Upper lobe of left lung (tissue), 4 donors: Measurements from ENCODE around the gene MSI2.

Experiments
- CTCF ChIP-seq, 6 experiments: fragments of 450-650 bp in 4 of 6; fragments of 200-600 bp in 2 of 6; sonication (generic) in 2 of 6; IDR thresholded peaks; one replicate each; pipeline ENCODE4 v1.5.1; 2016 to 2019; ENCODE audit warnings: antibody characterized with exemption in 6 of 6
- POLR2A ChIP-seq, 4 donors: fragments of 450-650 bp; IDR thresholded peaks; one replicate each; pipeline ENCODE4 v1.5.1; 2016 to 2017; ENCODE audit warnings: antibody characterized with exemption in 4 of 4, mild to moderate bottlenecking in 2 of 4
- POLR2AphosphoS5 ChIP-seq, 2 donors: sonication (generic); formaldehyde crosslinking; IDR thresholded peaks; one replicate each; pipeline ENCODE4 v1.5.1; 2017; ENCODE audit warnings: antibody characterized with exemption in 2 of 2

GRCh38 chr17:57640079-57640478, 383.8 kb downstream of the MSI2 start:
- TF ChIP-seq CTCF (IDR thresholded peaks at IDR 0.05) (no peak), POLR2AphosphoS5 (IDR thresholded peaks at IDR 0.05) (no peak), POLR2A (IDR thresholded peaks at IDR 0.05) (no peak)
